Activated naive CD4-positive, alpha-beta T cell treated with anti-CD3 and anti-CD28 coated beads, Interleukin-2, amount 10 ng/mL, durations not matched to agents 7 days and 5 days (primary cell): ENCODE data around the gene AHR.
"Not testable (repeated sequence)": the region's sequence is repeated elsewhere in the genome, so short reads cannot be mapped to it uniquely, and the experiment has no call there.

Experiments
- CTCF ChIA-PET: fragments of 350-600 bp; sonication (Branson Sonifier 250); formaldehyde crosslinking; loops from one replicate; lab custom pipeline; 2021; ENCODE audit warnings: antibody characterized with exemption; lab: Charles Lee
- DNase-seq: peaks from one replicate; pipeline ENCODE4 v3.0.0-alpha.2; 2020
- H3K27ac Mint-ChIP-seq: one replicate; pipeline ENCODE4 v1.8.0; 2021; ENCODE audit warnings: mild to moderate bottlenecking, moderate library complexity, mixed read lengths
- H3K27me3 Mint-ChIP-seq: one replicate; pipeline ENCODE4 v1.8.0; 2021; ENCODE audit warnings: mild to moderate bottlenecking, mixed read lengths
- H3K36me3 Mint-ChIP-seq: one replicate; pipeline ENCODE4 v1.8.0; 2021; ENCODE audit warnings: mixed read lengths
- H3K4me1 Mint-ChIP-seq: one replicate; pipeline ENCODE4 v1.8.0; 2021; ENCODE audit warnings: mixed read lengths
- H3K4me3 Mint-ChIP-seq: one replicate; pipeline ENCODE4 v1.8.0; 2021; ENCODE audit warnings: mild to moderate bottlenecking, moderate library complexity, mixed read lengths
- H3K9me3 Mint-ChIP-seq: one replicate; pipeline ENCODE4 v1.8.0; 2021; ENCODE audit warnings: mixed read lengths

Gene AHR

GRCh38 chr7:17384400-17384799, 85.9 kb downstream of the AHR start:
- no peaks in the 10 kb centered on the region for H3K9me3 Mint-ChIP-seq
- CTCF ChIA-PET: no interaction called here
- no peaks in the 10 kb centered on the region for H3K36me3 Mint-ChIP-seq
- H3K4me3 Mint-ChIP-seq: no peak overlapping the region
- H3K27ac Mint-ChIP-seq: no peak overlapping the region
- no peak for DNase-seq
- no peaks in the 10 kb centered on the region for H3K4me1 Mint-ChIP-seq
- H3K27me3 Mint-ChIP-seq: peaks cover under 1% of the 10 kb centered on the region

- Mint-ChIP-seq H3K4me3 (no peak overlapping the region), H3K9me3 (no peaks in the 10 kb centered on the region), H3K27ac (no peak overlapping the region), H3K36me3 (no peaks in the 10 kb centered on the region), H3K4me1 (no peaks in the 10 kb centered on the region), H3K27me3 (no peaks in the 10 kb centered on the region)
- CTCF ChIA-PET: no interaction called here
- no peak for DNase-seq
Measured at GRCh38 chr7:17385612-17386011, 87.2 kb downstream of the AHR start.

GRCh38 chr7:17390392-17390791, 91.9 kb downstream of the AHR start:
- Mint-ChIP-seq H3K4me1 (no peaks in the 10 kb centered on the region), H3K4me3 (no peak overlapping the region), H3K27me3 (no peaks in the 10 kb centered on the region), H3K9me3 (peaks cover 27% of the 10 kb centered on the region), H3K27ac (no peak overlapping the region), H3K36me3 (no peaks in the 10 kb centered on the region)
- CTCF ChIA-PET: no interaction called here
- no peak for DNase-seq

GRCh38 chr7:17391366-17391765, 92.9 kb downstream of the AHR start:
- no peaks in the 10 kb centered on the region for H3K27me3 Mint-ChIP-seq
- H3K4me3 Mint-ChIP-seq: no peak overlapping the region
- DNase-seq: no peak
- H3K4me1 Mint-ChIP-seq: no peaks in the 10 kb centered on the region
- H3K9me3 Mint-ChIP-seq: peaks cover 29% of the 10 kb centered on the region
- CTCF ChIA-PET: no interaction called here
- no peak overlapping the region for H3K27ac Mint-ChIP-seq
- no peaks in the 10 kb centered on the region for H3K36me3 Mint-ChIP-seq

- Mint-ChIP-seq H3K4me1 (no peaks in the 10 kb centered on the region), H3K36me3 (no peaks in the 10 kb centered on the region), H3K4me3 (no peak overlapping the region), H3K27ac (no peak overlapping the region), H3K9me3 (peaks cover 34% of the 10 kb centered on the region), H3K27me3 (no peaks in the 10 kb centered on the region)
- DNase-seq: no peak
- CTCF ChIA-PET: no interaction called here
Measured at GRCh38 chr7:17392846-17393245, 94.4 kb downstream of the AHR start.

GRCh38 chr7:17394563-17394962, 96.1 kb downstream of the AHR start:
- H3K36me3 Mint-ChIP-seq, H3K4me1 Mint-ChIP-seq, DNase-seq, H3K27ac Mint-ChIP-seq, H3K27me3 Mint-ChIP-seq, H3K4me3 Mint-ChIP-seq, CTCF ChIA-PET: not testable (repeated sequence)
- H3K9me3 Mint-ChIP-seq: peaks cover 34% of the 10 kb centered on the region
